ENCODE data around the gene PFKFB2. TPM values are rescaled to one million over a fixed set of nuclear protein-coding genes. Genes with fewer than 3 reads are reported as not detected.
A peak's percentile ranks its signal among the peaks of the same experiment; 100 is the strongest.

Gene PFKFB2
- total and polyA plus RNA-seq, 2 donors (not counting 3 experiments of a cell fraction or from before 2014, with no cell fraction given) = 0.70 to 2.0 TPM

DNA sequence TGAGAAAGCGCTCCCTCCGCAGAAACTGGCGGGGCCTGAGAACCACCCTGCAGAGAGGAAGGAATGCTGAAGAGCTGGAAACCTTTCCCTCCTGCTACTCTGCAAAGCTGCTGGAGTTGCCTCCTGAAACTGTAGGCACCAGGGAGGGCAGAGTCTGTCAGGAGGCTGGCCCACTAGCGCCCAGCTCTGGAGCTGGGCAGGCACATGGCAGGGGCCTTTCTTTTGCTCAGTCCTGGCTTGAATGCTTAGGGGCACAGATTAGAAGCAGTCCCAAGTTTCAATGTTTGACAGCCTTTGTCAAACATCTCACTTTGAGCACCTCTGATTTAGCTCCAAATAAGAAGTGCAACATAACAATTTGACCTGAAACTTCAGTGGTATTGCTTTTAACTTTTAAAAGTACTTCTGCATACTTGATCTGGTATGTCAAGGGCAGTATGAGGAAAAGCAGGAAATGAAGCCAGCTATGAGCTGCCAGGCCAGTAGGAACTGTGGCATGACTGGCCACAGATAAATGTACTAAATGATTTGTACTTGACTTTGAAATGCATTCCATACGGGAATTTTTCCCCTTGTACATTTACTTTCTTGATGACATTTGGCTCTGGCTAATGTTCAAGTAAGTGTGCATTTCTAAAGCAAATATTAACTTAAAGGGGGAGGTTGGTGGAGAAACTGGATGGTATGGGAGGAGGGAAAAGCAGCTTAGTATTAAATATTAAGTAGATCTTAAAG, 27.8 kb upstream of the PFKFB2 start:
- H3K9me3 ChIP-seq (replicated peaks; ENCODE audit: control insufficient read depth, insufficient read depth, low read length) = no peaks in the 10 kb centered on the region
- H4K20me1 ChIP-seq (replicated peaks; ENCODE audit: control insufficient read depth, extremely low read depth, insufficient read depth, low read length) = no peaks in the 10 kb centered on the region
- POLR2A ChIA-PET = no interaction called here
- no peak for TF ChIP-seq MYC (IDR thresholded peaks at IDR 0.05; ENCODE audit: low read depth, low read length)
- TF ChIP-seq, protein P1, sequence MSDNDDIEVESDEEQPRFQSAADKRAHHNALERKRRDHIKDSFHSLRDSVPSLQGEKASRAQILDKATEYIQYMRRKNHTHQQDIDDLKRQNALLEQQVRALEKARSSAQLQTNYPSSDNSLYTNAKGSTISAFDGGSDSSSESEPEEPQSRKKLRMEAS (IDR thresholded peaks at IDR 0.05; ENCODE audit: insufficient read depth, insufficient read length) = no peak
- FAIRE-seq = no peak
- H3K4me3 ChIP-seq (replicated peaks in 1 of 3; ENCODE audit: insufficient read depth in 1 of 3, low read depth in 1 of 3, low read length in 3 of 3) = no peak overlapping the region
- CTCF ChIA-PET = interaction anchor here (0.9 kb wide), 1 partner anchor 43 kb away, joined by 3 read pairs; no protein-coding TSS in a partner anchor
- H3K36me3 ChIP-seq (ENCODE audit: control insufficient read depth in 2 of 2, extremely low read depth in 1 of 2, insufficient read depth in 2 of 2, low read length in 2 of 2) = no peaks in the 10 kb centered on the region
- intact Hi-C loops (cut with micrococcal nuclease) (no loop called here), dilution Hi-C loops (cut with MboI; ENCODE audit: extremely low pct_ligation_motif_present, low sequenced_read_pairs) (no loop called here)
- no peak overlapping the region for H2AFZ ChIP-seq (ENCODE audit: low read depth, low read length)
- no peaks in the 10 kb centered on the region for H3K4me1 ChIP-seq (ENCODE audit: control insufficient read depth, extremely low read depth, insufficient read depth, low read length)
- no peak overlapping the region for H3K27ac ChIP-seq (ENCODE audit: insufficient read depth, low read depth, low read length)
- DNase-seq (ENCODE audit: low read depth, low spot score) = peak; percentile 11
- no peak overlapping the region for H3K4me2 ChIP-seq (ENCODE audit: insufficient read depth, low read length)
- no peaks in the 10 kb centered on the region for H3K79me2 ChIP-seq (ENCODE audit: control insufficient read depth, insufficient read depth, low read length)
- no peak overlapping the region for H3K9ac ChIP-seq (replicated peaks; ENCODE audit: extremely low read depth, insufficient read depth, low read length)
- no peaks in the 10 kb centered on the region for H3K9me1 ChIP-seq (replicated peaks; ENCODE audit: control insufficient read depth, extremely low read depth, insufficient read depth, low read length)
- BruUV-seq (replicated peaks) = no TSS peak
- H3K27me3 ChIP-seq (ENCODE audit: control insufficient read depth in 2 of 2, insufficient read depth in 2 of 2, low read length in 2 of 2) = no peaks in the 10 kb centered on the region

DNA sequence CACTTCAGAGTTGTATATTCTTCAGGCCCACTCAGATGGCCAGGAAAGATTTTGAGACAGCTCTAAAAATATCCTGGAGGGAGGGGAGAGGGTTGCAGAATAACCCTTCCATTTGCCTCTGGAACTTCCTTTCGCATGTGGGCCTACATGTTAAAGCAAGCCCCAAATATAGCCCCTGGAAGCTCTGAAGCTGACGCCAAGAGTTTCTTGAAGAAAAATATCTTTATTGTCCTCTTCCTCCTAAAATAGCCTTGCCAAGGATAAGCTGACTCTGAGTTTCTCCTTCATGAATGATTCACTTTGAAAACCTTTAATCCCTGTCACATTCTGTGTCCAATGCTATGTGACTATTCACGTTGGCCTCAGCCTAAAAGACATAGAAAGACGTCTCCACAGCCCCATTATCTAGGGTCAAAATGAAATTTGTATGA, 27.0 kb upstream of the PFKFB2 start:
- dilution Hi-C loops (cut with MboI; ENCODE audit: extremely low pct_ligation_motif_present, low sequenced_read_pairs) = no loop called here
- no peak overlapping the region for H3K4me3 ChIP-seq (replicated peaks in 1 of 3; ENCODE audit: insufficient read depth in 1 of 3, low read depth in 1 of 3, low read length in 3 of 3)
- H3K9me1 ChIP-seq (replicated peaks; ENCODE audit: control insufficient read depth, extremely low read depth, insufficient read depth, low read length) = no peaks in the 10 kb centered on the region
- ChIA-PET CTCF (interaction anchor here (0.9 kb wide), 1 partner anchor 44 kb away, joined by 3 read pairs; no protein-coding TSS in a partner anchor), POLR2A (no interaction called here)
- no peaks in the 10 kb centered on the region for H4K20me1 ChIP-seq (replicated peaks; ENCODE audit: control insufficient read depth, extremely low read depth, insufficient read depth, low read length)
- peaks cover 0 to 4% of the 10 kb centered on the region in 2 experiments for H3K27me3 ChIP-seq (ENCODE audit: control insufficient read depth in 2 of 2, insufficient read depth in 2 of 2, low read length in 2 of 2)
- H2AFZ ChIP-seq (ENCODE audit: low read depth, low read length) = no peak overlapping the region
- no peak for TF ChIP-seq MYC (IDR thresholded peaks at IDR 0.05; ENCODE audit: low read depth, low read length)
- TF ChIP-seq, protein P2, sequence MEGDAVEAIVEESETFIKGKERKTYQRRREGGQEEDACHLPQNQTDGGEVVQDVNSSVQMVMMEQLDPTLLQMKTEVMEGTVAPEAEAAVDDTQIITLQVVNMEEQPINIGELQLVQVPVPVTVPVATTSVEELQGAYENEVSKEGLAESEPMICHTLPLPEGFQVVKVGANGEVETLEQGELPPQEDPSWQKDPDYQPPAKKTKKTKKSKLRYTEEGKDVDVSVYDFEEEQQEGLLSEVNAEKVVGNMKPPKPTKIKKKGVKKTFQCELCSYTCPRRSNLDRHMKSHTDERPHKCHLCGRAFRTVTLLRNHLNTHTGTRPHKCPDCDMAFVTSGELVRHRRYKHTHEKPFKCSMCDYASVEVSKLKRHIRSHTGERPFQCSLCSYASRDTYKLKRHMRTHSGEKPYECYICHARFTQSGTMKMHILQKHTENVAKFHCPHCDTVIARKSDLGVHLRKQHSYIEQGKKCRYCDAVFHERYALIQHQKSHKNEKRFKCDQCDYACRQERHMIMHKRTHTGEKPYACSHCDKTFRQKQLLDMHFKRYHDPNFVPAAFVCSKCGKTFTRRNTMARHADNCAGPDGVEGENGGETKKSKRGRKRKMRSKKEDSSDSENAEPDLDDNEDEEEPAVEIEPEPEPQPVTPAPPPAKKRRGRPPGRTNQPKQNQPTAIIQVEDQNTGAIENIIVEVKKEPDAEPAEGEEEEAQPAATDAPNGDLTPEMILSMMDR (IDR thresholded peaks at IDR 0.05; ENCODE audit: extremely low read depth in 1 of 2, insufficient read depth in 1 of 2, low read depth in 1 of 2, low read length in 2 of 2) = no peak
- no peak for TF ChIP-seq POLR2A (IDR thresholded peaks at IDR 0.05; ENCODE audit: low read depth, low read length)
- TF ChIP-seq, protein P1 (IDR thresholded peaks at IDR 0.05; ENCODE audit: insufficient read depth, insufficient read length) = no peak
- no peak for TF ChIP-seq FOS (IDR thresholded peaks at IDR 0.05; ENCODE audit: borderline replicate concordance, insufficient read depth, low read length)
- no peak for TF ChIP-seq GATA2 (IDR thresholded peaks at IDR 0.05; ENCODE audit: insufficient read depth, insufficient read length, low read depth, low read length)
- no peak for TF ChIP-seq JUN (IDR thresholded peaks at IDR 0.05; ENCODE audit: borderline replicate concordance, insufficient read depth, insufficient read length, low read depth)
- TF ChIP-seq POLR2AphosphoS5 (IDR thresholded peaks at IDR 0.05; ENCODE audit: insufficient read depth, low read depth, low read length) = no peak
- TF ChIP-seq EZH2 (IDR thresholded peaks at IDR 0.05; ENCODE audit: borderline replicate concordance, low read depth, low read length, severe bottlenecking) = no peak
- no peak for DNase-seq (ENCODE audit: low read depth, low spot score)
- no TSS peak for BruUV-seq (replicated peaks)
- H3K9me3 ChIP-seq (replicated peaks; ENCODE audit: control insufficient read depth, insufficient read depth, low read length) = no peaks in the 10 kb centered on the region
- no peak overlapping the region for H3K9ac ChIP-seq (replicated peaks; ENCODE audit: extremely low read depth, insufficient read depth, low read length)
- no peaks in the 10 kb centered on the region for H3K36me3 ChIP-seq (ENCODE audit: control insufficient read depth in 2 of 2, extremely low read depth in 1 of 2, insufficient read depth in 2 of 2, low read length in 2 of 2)
- no peaks in the 10 kb centered on the region for H3K4me1 ChIP-seq (ENCODE audit: control insufficient read depth, extremely low read depth, insufficient read depth, low read length)
- H3K27ac ChIP-seq (ENCODE audit: insufficient read depth, low read depth, low read length) = no peak overlapping the region
- intact Hi-C loops (cut with micrococcal nuclease) = no loop called here
- FAIRE-seq = no peak
- no peaks in the 10 kb centered on the region for H3K79me2 ChIP-seq (ENCODE audit: control insufficient read depth, insufficient read depth, low read length)
- no peak overlapping the region for H3K4me2 ChIP-seq (ENCODE audit: insufficient read depth, low read length)
